ENCODE data around the gene POP4. TPM values are rescaled to one million over a fixed set of nuclear protein-coding genes. Genes with fewer than 3 reads are reported as not detected.

POP4 gene
- total and polyA plus RNA-seq, 4 donors, result 46.6 to 82.5 (median 62.2) TPM

- H3K4me3 ChIP-seq, result no peak overlapping the region
- H3K9me3 ChIP-seq (ENCODE audit: control insufficient read depth in 4 of 4, insufficient read depth in 3 of 4, low read length in 3 of 4), result peaks cover 0 to 16% (median 5%) of the 10 kb centered on the region in 4 donors
- H3K27me3 ChIP-seq (ENCODE audit: control insufficient read depth in 3 of 3, insufficient read depth in 3 of 3, low read length in 2 of 3), result peaks cover 0 to 10% (median 0%) of the 10 kb centered on the region in 3 donors
- no peaks in the 10 kb centered on the region for H3K4me1 ChIP-seq (ENCODE audit: control insufficient read depth in 5 of 5, insufficient read depth in 5 of 5, low read length in 5 of 5)
- no peak overlapping the region for H3K9ac ChIP-seq (ENCODE audit: insufficient read depth in 1 of 2, low read length in 2 of 2)
- H3K27ac ChIP-seq (ENCODE audit: low read depth in 1 of 2, low read length in 1 of 2), result no peak overlapping the region
- H3K36me3 ChIP-seq (ENCODE audit: control insufficient read depth in 4 of 4, insufficient read depth in 4 of 4, low read length in 4 of 4), result no peaks in the 10 kb centered on the region
- TF ChIP-seq CTCF (IDR thresholded peaks at IDR 0.05; ENCODE audit: control extremely low read depth, extremely low read depth), result no peak
- DNase-seq, result no peak
- no peak for ATAC-seq (ENCODE audit: insufficient read depth, low FRiP score)
- 85 to 86% methylated on average over 6 of the region's 6 CpGs for WGBS, 2 donors
Measured at GRCh38 chr19:29560313-29561075, 45.6 kb upstream of the POP4 start.

DNA sequence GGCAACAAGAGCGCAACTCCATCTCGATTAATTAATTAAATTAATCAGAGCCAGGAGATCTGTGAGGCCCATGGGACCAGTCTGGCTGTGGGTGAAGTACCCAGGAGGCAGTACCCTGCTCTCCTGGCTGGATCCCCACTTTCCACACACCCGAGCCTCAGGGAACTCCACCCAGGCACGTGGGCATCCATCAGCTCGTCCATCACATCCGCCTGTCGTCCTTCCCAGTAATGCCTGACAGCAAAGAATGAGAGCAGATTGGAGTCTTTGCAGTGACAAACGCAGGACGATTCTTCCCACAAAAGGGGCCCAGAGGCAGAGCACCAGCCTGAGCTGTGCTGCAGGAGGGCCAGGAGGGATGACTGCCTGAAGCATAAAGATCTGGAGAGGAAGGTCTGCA, 44.5 kb upstream of the POP4 start:
- 64 to 76% methylated on average over 9 of the region's 9 CpGs for WGBS, 2 donors
- ATAC-seq (ENCODE audit: insufficient read depth, low FRiP score) (no peak), DNase-seq (no peak)
- H3K4me3 ChIP-seq, result no peak overlapping the region
- H3K27ac ChIP-seq (ENCODE audit: low read depth in 1 of 2, low read length in 1 of 2), result no peak overlapping the region
- no peak for TF ChIP-seq CTCF (IDR thresholded peaks at IDR 0.05; ENCODE audit: control extremely low read depth, extremely low read depth)
- no peaks in the 10 kb centered on the region for H3K36me3 ChIP-seq (ENCODE audit: control insufficient read depth in 4 of 4, insufficient read depth in 4 of 4, low read length in 4 of 4)
- no peaks in the 10 kb centered on the region for H3K4me1 ChIP-seq (ENCODE audit: control insufficient read depth in 5 of 5, insufficient read depth in 5 of 5, low read length in 5 of 5)
- peaks cover 0 to 16% (median 5%) of the 10 kb centered on the region in 4 donors for H3K9me3 ChIP-seq (ENCODE audit: control insufficient read depth in 4 of 4, insufficient read depth in 3 of 4, low read length in 3 of 4)
- no peak overlapping the region for H3K9ac ChIP-seq (ENCODE audit: insufficient read depth in 1 of 2, low read length in 2 of 2)
- H3K27me3 ChIP-seq (ENCODE audit: control insufficient read depth in 3 of 3, insufficient read depth in 3 of 3, low read length in 2 of 3), result peaks cover 0 to 10% (median 0%) of the 10 kb centered on the region in 3 donors

- H3K4me1 ChIP-seq (ENCODE audit: control insufficient read depth in 5 of 5, insufficient read depth in 5 of 5, low read length in 5 of 5), result no peaks in the 10 kb centered on the region
- no peaks in the 10 kb centered on the region for H3K36me3 ChIP-seq (ENCODE audit: control insufficient read depth in 4 of 4, insufficient read depth in 4 of 4, low read length in 4 of 4)
- no peak overlapping the region for H3K27ac ChIP-seq (ENCODE audit: low read depth in 1 of 2, low read length in 1 of 2)
- H3K27me3 ChIP-seq (ENCODE audit: control insufficient read depth in 3 of 3, insufficient read depth in 3 of 3, low read length in 2 of 3), result peaks cover 0 to 10% (median 0%) of the 10 kb centered on the region in 3 donors
- 58 to 62% methylated on average over 16 of the region's 16 CpGs for WGBS, 2 donors
- TF ChIP-seq CTCF (IDR thresholded peaks at IDR 0.05; ENCODE audit: control extremely low read depth, extremely low read depth), result no peak
- no peak for DNase-seq
- H3K9ac ChIP-seq (ENCODE audit: insufficient read depth in 1 of 2, low read length in 2 of 2), result no peak overlapping the region
- ATAC-seq (ENCODE audit: insufficient read depth, low FRiP score), result no peak
- peaks cover 0 to 16% (median 5%) of the 10 kb centered on the region in 4 donors for H3K9me3 ChIP-seq (ENCODE audit: control insufficient read depth in 4 of 4, insufficient read depth in 3 of 4, low read length in 3 of 4)
- H3K4me3 ChIP-seq, result no peak overlapping the region
Measured at GRCh38 chr19:29562299-29563297, 43.5 kb upstream of the POP4 start.

All from lung (tissue), 12 donors.